GM12878 (cell line): ENCODE measurements around the gene PGBD5. TPM values are rescaled to one million over a fixed set of nuclear protein-coding genes. Genes with fewer than 3 reads are reported as not detected.

Experiments
- ATAC-seq: fragments of 200-7000 bp; cut with Tn5 transposase; 3 replicates; pipeline ENCODE4 v1.9.1; 2020; ENCODE audit warnings: mild to moderate bottlenecking, moderate library complexity
- BruUV-seq: library from RNA; stranded (reverse); fragments of 400-500 nt; replicated peaks from 2 replicates; lab custom pipeline; 2021; lab: Mats Ljungman, UMichigan
- CTCF ChIA-PET: fragments of 300-600 bp; sonication (Branson Sonifier 250); formaldehyde crosslinking; extraction: SDS; loops from one replicate; lab custom pipeline; 2021; ENCODE audit warnings: inconsistent platforms; lab: Yijun Ruan, JAX
- POLR2A ChIA-PET: fragments of 350-600 bp; formaldehyde crosslinking; extraction: SDS; loops from one replicate; lab custom pipeline; 2021; ENCODE audit warnings: inconsistent platforms; lab: Charles Lee
- RAD21 ChIA-PET: fragments of 300-600 bp; sonication (Branson Sonifier 250); formaldehyde crosslinking; loops from one replicate; lab custom pipeline; 2023; ENCODE audit warnings: antibody characterized with exemption; ENCODE audit not compliant: unreplicated experiment; lab: Charles Lee
- SMC1A ChIA-PET: fragments of 300-600 bp; sonication (Branson Sonifier 250); formaldehyde crosslinking; loops from one replicate; lab custom pipeline; 2023; ENCODE audit not compliant: unreplicated experiment, uncharacterized antibody; lab: Charles Lee
- DNase-seq: peaks from one replicate; pipeline ENCODE4 v3.0.0-alpha.2; 2011; ENCODE audit warnings: low read depth, low spot score
- FAIRE-seq: peaks from 3 replicates; lab custom pipeline; 2011; peaks lifted over from hg19 to GRCh38; lab: Jason Lieb, UNC
- H2AFZ ChIP-seq: 2 replicates; pipeline ENCODE4 v1.6.0; 2011; ENCODE audit warnings: low read depth, low read length, control low read depth; ENCODE audit not compliant: control insufficient read depth
- H3K27ac ChIP-seq: 2 replicates; pipeline ENCODE4 v1.5.1; 2011; ENCODE audit warnings: control low read depth; ENCODE audit not compliant: control insufficient read depth, insufficient read depth
- H3K27me3 ChIP-seq, 2 experiments: replicated peaks in 1 of 2; 2 replicates each; pipeline versions ENCODE4 v1.6.0 to v1.6.1; 2011; ENCODE audit warnings: low read length in 1 of 2; ENCODE audit not compliant: control insufficient read depth in 2 of 2, insufficient read depth in 2 of 2
- H3K36me3 ChIP-seq, 2 experiments: 2 replicates each; pipeline ENCODE4 v1.5.1; 2011; ENCODE audit warnings: low read length in 1 of 2; ENCODE audit not compliant: control insufficient read depth in 2 of 2, insufficient read depth in 2 of 2
- H3K4me1 ChIP-seq: 2 replicates; pipeline ENCODE4 v1.6.1; 2011; ENCODE audit warnings: mild to moderate bottlenecking, low read length, moderate library complexity, mixed read lengths; ENCODE audit not compliant: control insufficient read depth, insufficient read depth
- H3K4me2 ChIP-seq: 2 replicates; pipeline ENCODE4 v1.6.0; 2011; ENCODE audit warnings: control low read depth; ENCODE audit not compliant: control insufficient read depth, insufficient read depth
- H3K4me3 ChIP-seq: fragments of 200-600 bp; sonication (generic); 2 replicates; pipeline ENCODE4 v1.5.1; 2016
- H3K79me2 ChIP-seq: 2 replicates; pipeline ENCODE4 v1.6.0; 2011; ENCODE audit warnings: low read length; ENCODE audit not compliant: control insufficient read depth, insufficient read depth
- H3K9ac ChIP-seq: 2 replicates; pipeline ENCODE4 v1.8.0; 2011; ENCODE audit warnings: low read length, control low read depth, mixed read lengths; ENCODE audit not compliant: control insufficient read depth, insufficient read depth
- H3K9me3 ChIP-seq: replicated peaks from 3 replicates; pipeline ENCODE4 v1.5.1; 2011; ENCODE audit warnings: mild to moderate bottlenecking, low read length; ENCODE audit not compliant: control insufficient read depth, insufficient read depth
- H4K20me1 ChIP-seq: 2 replicates; pipeline ENCODE4 v1.6.0; 2011; ENCODE audit not compliant: control insufficient read depth, insufficient read depth
- CEBPB ChIP-seq, 2 experiments: fragments of 150-350 bp in 1 of 2; IDR thresholded peaks; 2 replicates each; pipeline ENCODE4 v1.6.1; 2012 to 2014; ENCODE audit warnings: low read depth in 2 of 2, low read length in 2 of 2, borderline replicate concordance in 1 of 2, inconsistent platforms in 1 of 2
- EZH2 ChIP-seq: IDR thresholded peaks from 2 replicates; pipeline ENCODE4 v1.6.1; 2012; ENCODE audit warnings: low read depth, mild to moderate bottlenecking, control low read depth, inconsistent platforms, low read length, borderline replicate concordance; ENCODE audit not compliant: control insufficient read depth
- IRF3 ChIP-seq: fragments of 450-650 bp; IDR thresholded peaks from 2 replicates; pipeline ENCODE4 v1.6.1; 2014; ENCODE audit warnings: mild to moderate bottlenecking
- JUNB ChIP-seq: IDR thresholded peaks from 2 replicates; pipeline ENCODE4 v1.6.1; 2016; ENCODE audit warnings: antibody characterized with exemption, mild to moderate bottlenecking
- MEF2A ChIP-seq: IDR thresholded peaks from 2 replicates; pipeline ENCODE4 v1.6.1; 2011; ENCODE audit warnings: low read depth, mild to moderate bottlenecking, low read length, moderate library complexity; ENCODE audit not compliant: insufficient read depth
- MEF2B ChIP-seq: fragments of 450-650 bp; IDR thresholded peaks from 2 replicates; pipeline ENCODE4 v1.6.1; 2018; ENCODE audit warnings: mild to moderate bottlenecking, moderate library complexity; ENCODE audit not compliant: partially characterized antibody, poor library complexity, severe bottlenecking
- MXI1 ChIP-seq: fragments of 150-350 bp; IDR thresholded peaks from 2 replicates; pipeline ENCODE4 v1.6.1; 2011; ENCODE audit warnings: low read depth, mild to moderate bottlenecking, inconsistent platforms, low read length, improper control_type of control experiment
- NBN ChIP-seq: fragments of 450-650 bp; IDR thresholded peaks from 2 replicates; pipeline ENCODE4 v1.6.1; 2016
- NFIC ChIP-seq: IDR thresholded peaks from 2 replicates; pipeline ENCODE4 v1.6.1; 2012; ENCODE audit warnings: low read depth, mild to moderate bottlenecking, inconsistent platforms, low read length, moderate library complexity
- PAX5 ChIP-seq: IDR thresholded peaks from 2 replicates; pipeline ENCODE4 v1.6.1; 2011; ENCODE audit warnings: low read depth, low read length, borderline replicate concordance
- PAX8 ChIP-seq: fragments of 450-650 bp; IDR thresholded peaks from 2 replicates; pipeline ENCODE4 v1.6.1; 2017; ENCODE audit warnings: mild to moderate bottlenecking, moderate library complexity
- POLR2AphosphoS5 ChIP-seq: IDR thresholded peaks from 2 replicates; pipeline ENCODE4 v1.6.1; 2011; ENCODE audit warnings: mild to moderate bottlenecking, low read length, inconsistent platforms
- SIX5 ChIP-seq: IDR thresholded peaks from 2 replicates; pipeline ENCODE4 v1.6.1; 2011; ENCODE audit warnings: mild to moderate bottlenecking, low read depth, low read length, moderate library complexity; ENCODE audit not compliant: severe bottlenecking
- SMAD5 ChIP-seq: IDR thresholded peaks from 2 replicates; pipeline ENCODE4 v1.6.1; 2016; ENCODE audit warnings: antibody characterized with exemption, low read depth
- SPI1 ChIP-seq: IDR thresholded peaks from 2 replicates; pipeline ENCODE4 v1.6.1; 2011; ENCODE audit warnings: low read depth, mild to moderate bottlenecking, low read length, moderate library complexity, borderline replicate concordance; ENCODE audit not compliant: insufficient read depth
- SREBF2 ChIP-seq: IDR thresholded peaks from 2 replicates; pipeline ENCODE4 v1.6.1; 2012; ENCODE audit warnings: mild to moderate bottlenecking, low read length
- TAF1 ChIP-seq: IDR thresholded peaks from 2 replicates; pipeline ENCODE4 v1.6.1; 2011; ENCODE audit warnings: mild to moderate bottlenecking, low read depth, low read length, borderline replicate concordance
- YBX1 ChIP-seq: fragments of 450-650 bp; IDR thresholded peaks from 2 replicates; pipeline ENCODE4 v1.6.1; 2016; ENCODE audit warnings: antibody characterized with exemption
- ZNF384 ChIP-seq: IDR thresholded peaks from 2 replicates; pipeline ENCODE4 v1.6.1; 2012; ENCODE audit warnings: low read depth, mild to moderate bottlenecking, low read length, improper control_type of control experiment, borderline replicate concordance
- ZZZ3 ChIP-seq: IDR thresholded peaks from 2 replicates; pipeline ENCODE4 v1.6.1; 2011; ENCODE audit warnings: low read depth; ENCODE audit not compliant: control insufficient read depth, insufficient read length
- WGBS: methylation state at CpG from one replicate; pipeline ENCODE4 v1.1.6; 2016; ENCODE audit warnings: low lambda C conversion rate; ENCODE audit not compliant: insufficient replicate concordance, insufficient coverage; ENCODE audit errors: missing lambda C conversion rate; 5-methylcytosine and 5-hydroxymethylcytosine counted together
- in situ Hi-C: fragments of 300-500 bp; cut with MboI; formaldehyde crosslinking; loops from 9 replicates; pipeline ENCODE4 v1.14.3; 2018; ENCODE audit warnings: mixed read lengths
- intact Hi-C: fragments of 100-400 bp; cut with micrococcal nuclease; formaldehyde crosslinking; loops from one replicate; pipeline ENCODE4 v1.14.2; 2022; ENCODE audit not compliant: unreplicated experiment
- polyA plus RNA-seq, 11 experiments: library from polyadenylated mRNA; depleted of rRNA in 4 of 11; unstranded in 6 of 11; stranded (reverse) in 5 of 11; fragments of >200 nt; fragmentation: Nextera tagmentation in 4 of 11; fragmentation: Illumina TruSeq in 1 of 11; extraction: Ambion mirVana in 4 of 11; extraction: Trizol in 1 of 11; gene quantifications; 1 replicate in 1 of 11; 2 replicates in 10 of 11; pipeline versions ENCODE4 v1.2.1 to v1.2.3, GENCODE V29; 2011 to 2016; ENCODE audit warnings: inconsistent platforms in 2 of 11, missing spikeins in 2 of 11, low read depth in 1 of 11
- total RNA-seq, 4 experiments: library from RNA; depleted of rRNA in 3 of 4; stranded (reverse); fragments of >200 nt in 3 of 4; fragmentation: Illumina TruSeq in 1 of 4; extraction: Trizol in 1 of 4; gene quantifications; 2 replicates each; pipeline versions ENCODE4 v1.2.1 to v1.2.3, GENCODE V29; 2013 to 2021

The PGBD5 gene
- total and polyA plus RNA-seq, 10 of the 15 experiments (the other 5 are each of a cell fraction or from before 2014, with no cell fraction given) = 0.03 TPM; not detected in 9

GRCh38 chr1:230339033-230339432, 87.1 kb downstream of the PGBD5 start:
- RAD21 ChIA-PET = no interaction called here
- no peak for ATAC-seq
- Histone ChIP-seq H3K36me3 (no peaks in the 10 kb centered on the region), H3K4me2 (no peak overlapping the region), H3K9me3 (no peaks in the 10 kb centered on the region), H3K9ac (no peak overlapping the region), H3K79me2 (no peaks in the 10 kb centered on the region), H3K4me3 (no peak overlapping the region), H4K20me1 (no peaks in the 10 kb centered on the region), H3K27me3 (peaks cover 0 to 1% of the 10 kb centered on the region in 2 experiments; a peak in 2 of 4 replicates), H3K27ac (no peak overlapping the region), H2AFZ (no peak overlapping the region), H3K4me1 (no peaks in the 10 kb centered on the region)
- CTCF ChIA-PET = no interaction called here
- no peak for DNase-seq
- SMC1A ChIA-PET = no interaction called here
- POLR2A ChIA-PET = no interaction called here
- WGBS = 66% methylated on average over 8 of the region's 8 CpGs
- intact Hi-C loops = no loop called here
- in situ Hi-C loops = no loop called here
- BruUV-seq = no TSS peak
- no peak for FAIRE-seq
- TF ChIP-seq SMAD5 (no peak), MEF2B (no peak), MXI1 (no peak), ZNF384 (no peak), CEBPB (IDR thresholded peaks at IDR 0.05; ENCODE audit: borderline replicate concordance in 1 of 2, low read depth in 2 of 2, low read length in 2 of 2) (no peak), SPI1 (no peak), MEF2A (no peak)

GRCh38 chr1:230337266-230337665, 88.9 kb downstream of the PGBD5 start:
- WGBS = 42% methylated on average over 5 of the region's 5 CpGs
- no peak for TF ChIP-seq NBN
- TF ChIP-seq EZH2 = no peak
- TF ChIP-seq NFIC = no peak
- TF ChIP-seq POLR2AphosphoS5 = no peak
- no peak for TF ChIP-seq IRF3
- no peak for TF ChIP-seq TAF1
- no peak for TF ChIP-seq PAX8
- no peak for TF ChIP-seq JUNB
- TF ChIP-seq ZZZ3 = no peak
- no peak for TF ChIP-seq SREBF2
- TF ChIP-seq PAX5 = no peak
- TF ChIP-seq YBX1 = no peak
- TF ChIP-seq SIX5 = no peak

More at GRCh38 chr1:230337266-230337665, 88.9 kb downstream of the PGBD5 start:
- ChIA-PET CTCF (no interaction called here), RAD21 (no interaction called here), SMC1A (no interaction called here), POLR2A (no interaction called here)
- no peak overlapping the region for H3K4me2 ChIP-seq
- intact Hi-C loops = no loop called here
- peaks cover 0 to 1% of the 10 kb centered on the region in 2 experiments; a peak in 2 of 4 replicates for H3K27me3 ChIP-seq
- no peaks in the 10 kb centered on the region for H4K20me1 ChIP-seq
- no peak overlapping the region for H3K4me3 ChIP-seq
- FAIRE-seq (no peak), ATAC-seq (no peak), DNase-seq (no peak)
- no peak overlapping the region for H3K9ac ChIP-seq
- no peak overlapping the region for H2AFZ ChIP-seq
- in situ Hi-C loops = no loop called here
- no peaks in the 10 kb centered on the region for H3K4me1 ChIP-seq
- H3K27ac ChIP-seq = no peak overlapping the region
- no TSS peak for BruUV-seq
- H3K36me3 ChIP-seq = no peaks in the 10 kb centered on the region
- no peaks in the 10 kb centered on the region for H3K9me3 ChIP-seq
- no peaks in the 10 kb centered on the region for H3K79me2 ChIP-seq
